CD14-positive monocyte (primary cell): Measurements from ENCODE around the gene WRNIP1. TPM values are rescaled to one million over a fixed set of nuclear protein-coding genes. Genes with fewer than 3 reads are reported as not detected.

Source experiments
- DNase-seq, 3 donors: peaks; one replicate each; pipeline ENCODE4 v3.0.0-alpha.2; 2011 to 2022
- H2AFZ ChIP-seq: 2 replicates; pipeline ENCODE4 v1.6.0; 2012; ENCODE audit warnings: mild to moderate bottlenecking, low read depth, low read length, inconsistent platforms; ENCODE audit not compliant: insufficient read depth, poor library complexity, severe bottlenecking
- H3K27ac ChIP-seq, 2 donors: 1 replicate in 1 of 2; 2 replicates in 1 of 2; pipeline ENCODE4 v1.5.1; 2012 to 2013; ENCODE audit warnings: low read length in 2 of 2, control low read depth in 1 of 2, inconsistent platforms in 1 of 2, low read depth in 1 of 2, mild to moderate bottlenecking in 1 of 2
- H3K27me3 ChIP-seq, 2 donors: one replicate each; pipeline versions ENCODE4 v1.6.0 to v1.6.1; 2011 to 2013; ENCODE audit warnings: low read length in 2 of 2; ENCODE audit not compliant: control insufficient read depth in 2 of 2, insufficient read depth in 2 of 2
- H3K36me3 ChIP-seq, 2 donors: replicated peaks in 1 of 2; 1 replicate in 1 of 2; 2 replicates in 1 of 2; pipeline versions ENCODE4 v1.5.1 to v1.6.1; 2012 to 2013; ENCODE audit warnings: low read length in 2 of 2, control low read depth in 1 of 2, inconsistent platforms in 1 of 2, mild to moderate bottlenecking in 1 of 2; ENCODE audit not compliant: insufficient read depth in 2 of 2, control insufficient read depth in 1 of 2
- H3K4me1 ChIP-seq, 2 donors: 1 replicate in 1 of 2; 2 replicates in 1 of 2; pipeline versions ENCODE4 v1.5.1 to v1.6.1; 2012 to 2013; ENCODE audit warnings: low read length in 2 of 2, control low read depth in 1 of 2, inconsistent platforms in 1 of 2, mild to moderate bottlenecking in 1 of 2, moderate library complexity in 1 of 2; ENCODE audit not compliant: insufficient read depth in 2 of 2, control insufficient read depth in 1 of 2
- H3K4me2 ChIP-seq: replicated peaks from 2 replicates; pipeline ENCODE3; 2012; ENCODE audit warnings: low read length, moderate library complexity, mild to moderate bottlenecking; ENCODE audit not compliant: poor library complexity, severe bottlenecking; ENCODE audit errors: extremely low read depth
- H3K4me3 ChIP-seq, 3 experiments: fragments of 200-600 bp in 1 of 3; sonication (generic) in 1 of 3; replicated peaks in 1 of 3; 1 replicate in 2 of 3; 2 replicates in 1 of 3; pipeline ENCODE4 v1.5.1; 2011 to 2013; ENCODE audit warnings: low read length in 3 of 3, mild to moderate bottlenecking in 3 of 3, control low read depth in 2 of 3, low read depth in 2 of 3, inconsistent platforms in 1 of 3, moderate library complexity in 1 of 3
- H3K79me2 ChIP-seq: 2 replicates; pipeline ENCODE4 v1.6.0; 2012; ENCODE audit warnings: mild to moderate bottlenecking, control low read depth, inconsistent platforms, low read length, moderate library complexity; ENCODE audit not compliant: insufficient read depth
- H3K9ac ChIP-seq: 2 replicates; pipeline ENCODE4 v1.6.0; 2017; ENCODE audit warnings: low read length, mild to moderate bottlenecking; ENCODE audit not compliant: insufficient read depth, poor library complexity, severe bottlenecking
- H3K9me3 ChIP-seq, 2 donors: replicated peaks in 1 of 2; 1 replicate in 1 of 2; 2 replicates in 1 of 2; pipeline versions ENCODE4 v1.5.1 to v1.6.1; 2012 to 2013; ENCODE audit warnings: low read length in 2 of 2, control low read depth in 1 of 2; ENCODE audit not compliant: control insufficient read depth in 1 of 2, insufficient read depth in 1 of 2
- H4K20me1 ChIP-seq: 2 replicates; pipeline ENCODE4 v1.6.0; 2012; ENCODE audit warnings: mild to moderate bottlenecking, low read length, control low read depth, moderate library complexity; ENCODE audit not compliant: insufficient read depth
- H3K27ac Mint-ChIP-seq, 7 donors: one replicate each; pipeline ENCODE4 v1.8.0; 2020; ENCODE audit warnings: mild to moderate bottlenecking in 7 of 7, mixed read lengths in 7 of 7, moderate library complexity in 6 of 7, inconsistent platforms in 2 of 7
- H3K27me3 Mint-ChIP-seq, 3 donors: one replicate each; pipeline ENCODE4 v1.8.0; 2021 to 2022; ENCODE audit warnings: low read depth in 3 of 3, mild to moderate bottlenecking in 3 of 3, mixed read lengths in 3 of 3, moderate library complexity in 3 of 3, inconsistent platforms in 1 of 3
- H3K36me3 Mint-ChIP-seq, 2 donors: one replicate each; pipeline ENCODE4 v1.8.0; 2020; ENCODE audit warnings: mixed read lengths in 2 of 2, inconsistent platforms in 1 of 2, mild to moderate bottlenecking in 1 of 2
- H3K4me1 Mint-ChIP-seq: one replicate; pipeline ENCODE4 v1.8.0; 2020; ENCODE audit warnings: mild to moderate bottlenecking, mixed read lengths
- H3K4me3 Mint-ChIP-seq, 2 donors: one replicate each; pipeline ENCODE4 v1.8.0; 2020; ENCODE audit warnings: mild to moderate bottlenecking in 2 of 2, mixed read lengths in 2 of 2, moderate library complexity in 1 of 2
- H3K9me3 Mint-ChIP-seq, 7 donors: one replicate each; pipeline ENCODE4 v1.8.0; 2020 to 2022; ENCODE audit warnings: mixed read lengths in 7 of 7, mild to moderate bottlenecking in 6 of 7, moderate library complexity in 6 of 7, inconsistent platforms in 2 of 7
- CTCF ChIP-seq: fragments of 200-600 bp; IDR thresholded peaks from one replicate; pipeline ENCODE4 v1.8.0; 2022; ENCODE audit warnings: antibody characterized with exemption, mild to moderate bottlenecking
- WGBS: methylation state at CpG from one replicate; pipeline ENCODE4 v1.1.5; 2013; ENCODE audit warnings: missing lambda C conversion rate; ENCODE audit not compliant: insufficient coverage; 5-methylcytosine and 5-hydroxymethylcytosine counted together
- intact Hi-C, 2 donors: fragments of 100-400 bp; cut with micrococcal nuclease; formaldehyde crosslinking; loops; one replicate each; pipeline versions ENCODE4 v1.15.0 to v1.15.1; 2023
- polyA plus RNA-seq, 3 donors: library from polyadenylated mRNA; depleted of rRNA in 1 of 3; unstranded in 2 of 3; stranded (reverse) in 1 of 3; fragments of 300-500 nt in 2 of 3; fragments of >200 nt in 1 of 3; fragmentation: Illumina TruSeq in 2 of 3; gene quantifications; 1 replicate in 2 of 3; 2 replicates in 1 of 3; pipeline ENCODE4 v1.2.3, GENCODE V29; 2012 to 2021

WRNIP1 gene
- polyA plus RNA-seq, 3 donors: 17.5 to 25.8 (median 17.8) TPM

- DNase-seq: no peak
- WGBS: no CpG with 5 or more reads among the region's 13 CpGs
Observed at GRCh38 chr6:2766767-2767656, 1.8 kb downstream of the WRNIP1 start.

More at GRCh38 chr6:2766767-2767656, 1.8 kb downstream of the WRNIP1 start:
- H3K4me3 Mint-ChIP-seq: peak overlapping the region; percentile 91 to 93
- peaks cover 0 to 7% (median 0%) of the 10 kb centered on the region in 7 donors for H3K9me3 Mint-ChIP-seq
- Histone ChIP-seq H3K27me3 (no peaks in the 10 kb centered on the region), H3K27ac (peak overlapping the region in 1 of 2 donors; percentile 82), H2AFZ (peak overlapping the region; percentile 89), H3K36me3 (peaks cover 10 to 24% of the 10 kb centered on the region in 2 donors), H4K20me1 (peaks cover 49% of the 10 kb centered on the region), H3K4me1 (peaks cover 39 to 60% of the 10 kb centered on the region in 2 donors), H3K9ac (peak overlapping the region; percentile 89), H3K4me3 (peak overlapping the region; percentile 82 to 98 (median 92)), H3K79me2 (peaks cover 65% of the 10 kb centered on the region), H3K4me2 (peak overlapping the region; percentile 92), H3K9me3 (peaks cover 0 to 6% of the 10 kb centered on the region in 2 donors)
- H3K36me3 Mint-ChIP-seq: peaks cover 20 to 25% of the 10 kb centered on the region in 2 donors
- H3K27ac Mint-ChIP-seq: peak overlapping the region in 6 of 7 donors; percentile 71 to 88 (median 79)
- peaks cover 57% of the 10 kb centered on the region for H3K4me1 Mint-ChIP-seq
- no peak for TF ChIP-seq CTCF
- peaks cover 0 to 2% (median 0%) of the 10 kb centered on the region in 3 donors for H3K27me3 Mint-ChIP-seq
- intact Hi-C loops: loop anchor here (5.0 to 10.0 kb wide), 4 partner anchors 288 to 1172 kb away; partner anchors contain the start of genes GMDS (in 1 of the 2) and RIPK1 (in 1 of the 2)
